Mesodermal cell (in vitro differentiated cells): ENCODE results near the gene ANGPT4.
"Not testable (repeated sequence)": the region's sequence is repeated elsewhere in the genome, so short reads cannot be mapped to it uniquely, and the experiment has no call there.

ENCODE experiments used
- H3K27ac ChIP-seq: 2 replicates; pipeline ENCODE4 v1.7.0; 2013; ENCODE audit warnings: mild to moderate bottlenecking, low read depth, low read length, moderate library complexity; ENCODE audit not compliant: severe bottlenecking
- H3K36me3 ChIP-seq: 2 replicates; pipeline ENCODE4 v1.7.1; 2013; ENCODE audit warnings: mild to moderate bottlenecking, low read length, moderate library complexity; ENCODE audit not compliant: control insufficient read depth, insufficient read depth
- H3K4me1 ChIP-seq: one replicate; pipeline ENCODE4 v1.7.1; 2013; ENCODE audit warnings: mild to moderate bottlenecking, low read length; ENCODE audit not compliant: insufficient read depth, control insufficient read depth, poor library complexity, severe bottlenecking
- H3K4me3 ChIP-seq: 2 replicates; pipeline ENCODE4 v1.7.0; 2013; ENCODE audit warnings: low read length, control low read depth, mild to moderate bottlenecking; ENCODE audit not compliant: insufficient read depth, poor library complexity, severe bottlenecking; ENCODE audit errors: extremely low read depth
- H3K9me3 ChIP-seq: 2 replicates; pipeline ENCODE4 v1.7.1; 2013; ENCODE audit warnings: mild to moderate bottlenecking, low read length, moderate library complexity; ENCODE audit not compliant: control insufficient read depth
- WGBS, 2 experiments: methylation state at CpG; one replicate each; pipeline ENCODE4 v1.1.5; 2013; ENCODE audit warnings: missing lambda C conversion rate in 2 of 2; ENCODE audit not compliant: insufficient coverage in 2 of 2; 5-methylcytosine and 5-hydroxymethylcytosine counted together

The ANGPT4 gene

DNA sequence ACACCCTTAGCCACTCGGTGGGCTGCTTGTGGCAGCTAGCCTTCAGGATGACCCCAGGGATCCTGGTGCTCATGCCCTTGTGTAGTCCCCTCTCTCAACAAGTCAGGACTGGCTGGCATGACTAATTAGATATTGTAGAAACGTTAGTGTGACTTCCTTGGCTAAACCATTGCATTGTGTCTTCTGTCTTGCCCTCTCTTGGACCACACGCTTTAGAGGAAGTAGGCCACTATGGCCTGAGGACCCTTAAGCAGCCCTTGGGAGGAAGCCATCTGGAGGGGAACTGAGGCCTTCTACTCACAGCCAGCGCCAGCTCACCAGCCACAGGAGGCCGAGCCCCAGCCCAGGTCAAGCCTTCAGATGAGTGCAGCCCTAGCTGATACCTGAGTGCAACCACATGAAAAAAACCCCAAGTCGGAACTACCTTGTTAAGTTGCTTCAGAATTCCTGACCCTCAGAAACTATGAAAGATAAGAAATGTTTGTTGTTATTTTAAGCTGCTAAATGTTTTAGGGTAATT is 10.1 kb downstream of the ANGPT4 start:
- no peak overlapping the region for H3K4me3 ChIP-seq
- 91 to 95% methylated on average over 4 of the region's 6 CpGs for WGBS, 2 experiments
- no peaks in the 10 kb centered on the region for H3K9me3 ChIP-seq
- no peaks in the 10 kb centered on the region for H3K36me3 ChIP-seq
- no peak overlapping the region for H3K27ac ChIP-seq
- H3K4me1 ChIP-seq, result peaks cover 6% of the 10 kb centered on the region

DNA sequence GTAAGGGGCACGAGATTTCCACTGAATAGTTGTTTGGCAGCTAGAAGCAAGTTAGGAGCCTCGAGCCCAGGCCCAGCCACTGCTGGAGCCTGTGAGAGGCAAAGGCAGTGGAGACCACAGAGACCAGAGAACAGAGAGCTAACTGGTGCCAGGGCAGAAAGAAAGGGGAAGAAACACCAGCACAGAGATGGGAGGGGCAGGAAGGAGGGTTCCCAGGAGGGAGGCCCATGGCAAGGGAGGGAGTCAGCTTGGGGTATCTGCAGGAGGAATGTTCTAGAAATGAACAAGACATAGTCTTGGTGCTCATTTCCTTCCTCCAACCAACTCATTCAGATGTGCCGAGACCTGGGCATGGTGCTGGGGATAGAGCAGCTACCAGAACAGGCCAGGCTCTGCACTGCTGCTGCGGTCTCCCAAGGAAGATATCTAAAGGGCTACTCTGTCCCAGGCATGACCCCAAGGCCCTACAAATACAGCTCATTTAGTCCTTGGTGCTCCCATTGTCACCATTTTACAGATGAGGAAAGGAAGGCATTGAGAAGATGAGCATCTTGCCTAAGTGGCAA is 10.7 kb downstream of the ANGPT4 start:
- no peaks in the 10 kb centered on the region for H3K36me3 ChIP-seq
- 67 to 81% methylated on average over 4 of the region's 4 CpGs for WGBS, 2 experiments
- no peak overlapping the region for H3K27ac ChIP-seq
- H3K4me3 ChIP-seq, result no peak overlapping the region
- peaks cover under 1% of the 10 kb centered on the region for H3K4me1 ChIP-seq
- H3K9me3 ChIP-seq, result no peaks in the 10 kb centered on the region

DNA sequence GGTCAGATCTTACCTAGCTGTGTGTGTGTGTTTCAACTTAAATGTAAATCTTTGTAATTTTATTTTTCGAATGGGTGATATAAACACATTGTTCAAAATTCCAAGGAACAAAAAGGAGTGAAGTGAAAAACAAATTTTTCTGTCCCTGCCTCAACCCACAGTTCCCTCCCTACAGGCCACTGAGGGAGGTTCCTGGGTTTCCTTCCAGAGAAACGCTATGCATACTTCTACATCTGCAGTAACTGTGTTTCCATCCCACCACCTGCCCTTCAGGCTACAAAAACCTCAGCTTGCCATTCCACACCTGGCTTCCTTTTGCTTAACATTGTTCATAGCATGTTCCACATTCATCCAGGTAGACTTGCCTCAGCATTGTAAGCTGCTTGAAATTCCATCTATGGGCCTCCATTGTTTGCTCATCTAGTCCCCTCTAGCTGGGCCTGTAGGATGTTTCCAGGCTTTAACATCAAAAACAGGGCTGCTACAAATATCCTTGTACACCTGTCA is 12.0 kb downstream of the ANGPT4 start:
- no peaks in the 10 kb centered on the region for H3K36me3 ChIP-seq
- no peak overlapping the region for H3K27ac ChIP-seq
- H3K9me3 ChIP-seq, result no peaks in the 10 kb centered on the region
- WGBS, 2 experiments, result 89 to 91% methylated on average over 1 to 2 of the region's 2 CpGs
- no peaks in the 10 kb centered on the region for H3K4me1 ChIP-seq
- no peak overlapping the region for H3K4me3 ChIP-seq

DNA sequence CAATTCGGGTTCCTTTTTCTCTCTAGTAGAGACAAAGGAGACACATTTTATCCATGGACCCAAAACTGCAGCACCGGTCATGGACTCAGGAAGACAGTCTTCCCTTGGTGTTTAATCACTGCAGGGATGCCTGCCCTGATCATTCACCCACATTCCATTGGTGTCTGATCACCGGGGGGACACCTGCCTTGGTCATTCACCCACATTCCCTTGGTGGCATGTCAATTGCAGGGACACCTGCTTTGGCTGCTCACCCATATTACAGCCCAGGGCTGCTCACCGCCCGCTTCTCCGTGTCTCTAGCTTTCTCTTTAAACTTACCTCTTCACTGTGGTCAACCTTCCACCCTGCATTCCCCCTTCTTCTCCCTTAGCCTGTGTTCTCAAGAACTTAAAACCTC is 18.7 kb downstream of the ANGPT4 start:
- not testable (repeated sequence) for H3K27ac ChIP-seq, H3K9me3 ChIP-seq, H3K4me3 ChIP-seq, H3K4me1 ChIP-seq, H3K36me3 ChIP-seq
- 87 to 91% methylated on average over 6 of the region's 6 CpGs for WGBS, 2 experiments

- Histone ChIP-seq H3K4me3 (no peak overlapping the region), H3K4me1 (no peaks in the 10 kb centered on the region), H3K36me3 (no peaks in the 10 kb centered on the region), H3K9me3 (no peaks in the 10 kb centered on the region), H3K27ac (no peak overlapping the region)
- 90 to 93% methylated on average over 6 of the region's 6 CpGs for WGBS, 2 experiments
Measured at GRCh38 chr20:896501-897025, 19.6 kb downstream of the ANGPT4 start.

DNA sequence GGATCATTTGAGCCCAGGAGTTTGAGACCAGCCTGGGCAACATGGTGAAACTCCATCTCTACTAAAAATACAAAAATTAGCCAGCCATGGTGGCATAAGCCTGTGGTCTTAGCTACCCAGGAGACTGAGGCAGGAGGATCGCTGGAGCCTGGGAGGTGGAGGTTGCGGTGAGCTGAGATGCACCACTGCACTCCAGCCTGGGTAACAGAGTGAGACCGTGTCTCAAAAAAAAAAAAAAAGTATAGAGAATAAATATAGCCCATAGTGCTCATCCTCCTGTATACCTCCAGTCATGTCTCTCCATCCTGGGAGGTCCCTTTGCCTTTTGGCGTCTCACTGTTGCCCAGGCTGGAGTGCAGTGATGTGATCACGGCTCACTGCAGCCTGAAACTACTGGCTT is 23.8 kb downstream of the ANGPT4 start:
- H3K4me1 ChIP-seq, H3K9me3 ChIP-seq, H3K4me3 ChIP-seq, H3K36me3 ChIP-seq, H3K27ac ChIP-seq: not testable (repeated sequence)
- 80 to 86% methylated on average over 4 of the region's 5 CpGs for WGBS, 2 experiments

DNA sequence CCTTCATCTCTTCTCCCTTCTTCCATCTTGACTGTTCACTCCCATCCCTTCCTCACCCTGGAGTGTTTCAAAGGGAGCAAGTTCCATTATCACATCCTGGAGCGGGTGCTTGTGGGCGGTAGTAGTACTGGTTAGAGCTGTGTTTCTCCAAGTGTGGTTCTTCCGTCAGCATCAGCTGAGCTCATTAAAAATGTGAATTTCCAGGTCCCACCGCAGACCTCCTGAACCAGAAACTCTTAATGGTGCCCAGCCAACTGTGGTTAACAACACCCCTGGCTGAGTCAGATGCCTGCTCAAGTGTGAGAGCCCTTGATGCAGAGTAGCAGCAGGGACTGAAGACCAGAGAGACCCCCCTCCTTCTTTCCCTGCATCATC is 24.4 kb downstream of the ANGPT4 start:
- Histone ChIP-seq H3K9me3 (no peaks in the 10 kb centered on the region), H3K27ac (no peak overlapping the region), H3K36me3 (no peaks in the 10 kb centered on the region), H3K4me3 (no peak overlapping the region), H3K4me1 (no peaks in the 10 kb centered on the region)
- WGBS, 2 experiments, result 85 to 100% methylated on average over 2 to 4 of the region's 4 CpGs

GRCh38 chr20:891058-891705 is 25.0 kb downstream of the ANGPT4 start:
- Histone ChIP-seq H3K9me3 (no peaks in the 10 kb centered on the region), H3K36me3 (no peaks in the 10 kb centered on the region), H3K27ac (no peak overlapping the region), H3K4me3 (no peak overlapping the region), H3K4me1 (no peaks in the 10 kb centered on the region)
- 100% methylated on average over 3 to 5 of the region's 6 CpGs for WGBS, 2 experiments

DNA sequence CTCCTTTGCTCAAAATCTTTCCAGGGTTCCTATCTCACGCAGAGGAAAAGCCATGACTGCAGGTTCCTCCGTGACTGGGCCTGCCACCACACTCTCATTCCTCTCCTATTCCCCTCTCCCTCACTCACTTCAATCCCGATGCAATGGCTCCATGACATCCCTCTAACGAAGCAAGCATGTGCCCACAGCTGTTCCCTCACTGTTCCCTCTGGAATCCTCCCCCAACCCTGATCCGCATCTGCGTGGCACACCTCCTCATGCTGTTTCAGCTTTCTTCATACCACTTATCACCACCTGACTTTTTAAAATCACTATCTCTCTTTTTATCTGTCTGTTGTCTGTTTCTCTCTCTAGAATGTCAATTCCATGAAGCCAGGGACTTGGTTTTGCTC is 25.5 kb downstream of the ANGPT4 start:
- no peak overlapping the region for H3K4me3 ChIP-seq
- WGBS, 2 experiments, result 82 to 85% methylated on average over 6 of the region's 6 CpGs
- H3K36me3 ChIP-seq, result no peaks in the 10 kb centered on the region
- H3K4me1 ChIP-seq, result no peaks in the 10 kb centered on the region
- no peak overlapping the region for H3K27ac ChIP-seq
- H3K9me3 ChIP-seq, result no peaks in the 10 kb centered on the region

DNA sequence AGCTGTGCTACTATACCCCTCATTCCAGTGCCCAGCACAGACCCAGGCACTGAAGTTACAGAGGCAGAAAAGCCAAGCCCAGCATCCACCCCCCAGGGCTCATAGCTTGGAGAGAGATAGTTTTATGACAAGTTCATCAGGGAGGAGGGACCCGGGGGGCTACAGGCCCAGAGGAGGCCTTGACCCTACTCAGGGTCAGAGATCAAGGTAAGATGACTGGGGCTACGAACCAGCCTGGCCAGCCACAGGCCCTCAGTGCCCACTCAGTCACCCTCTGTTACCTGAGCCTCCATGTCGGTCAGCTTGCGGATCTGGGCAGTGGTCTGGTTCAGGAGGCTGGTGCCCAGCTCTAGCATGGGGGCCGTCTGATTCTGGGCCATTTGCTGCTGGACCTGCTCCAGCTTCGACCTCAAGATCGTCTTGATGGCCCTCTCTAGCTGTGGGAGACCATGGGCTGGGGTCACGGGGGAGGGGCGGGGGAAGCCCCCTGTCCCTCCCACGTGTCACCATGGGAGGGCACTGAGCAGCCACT is 26.1 kb downstream of the ANGPT4 start:
- WGBS, 2 experiments, result 78 to 95% methylated on average over 7 to 9 of the region's 10 CpGs
- Histone ChIP-seq H3K4me3 (no peak overlapping the region), H3K9me3 (no peaks in the 10 kb centered on the region), H3K36me3 (no peaks in the 10 kb centered on the region), H3K4me1 (no peaks in the 10 kb centered on the region), H3K27ac (no peak overlapping the region)

DNA sequence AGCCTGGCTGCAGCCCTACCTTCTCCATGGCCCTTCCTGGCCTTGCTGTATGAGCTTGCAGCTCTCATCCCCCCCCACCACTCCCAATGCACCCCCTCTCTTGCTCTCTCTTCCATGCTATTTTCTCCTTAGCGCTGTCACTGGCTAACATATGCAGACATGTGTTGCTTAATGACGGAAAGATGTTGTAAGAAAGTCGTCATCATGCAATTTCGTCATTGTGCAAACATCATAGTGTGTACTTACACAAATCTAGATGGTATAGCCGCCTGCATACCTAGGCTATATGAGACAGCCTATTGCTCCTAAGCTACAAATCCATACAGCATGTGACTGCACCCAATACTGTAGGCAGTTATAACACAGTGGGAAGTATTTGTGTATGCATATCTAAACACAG is 27.0 kb downstream of the ANGPT4 start:
- Histone ChIP-seq H3K4me1 (no peaks in the 10 kb centered on the region), H3K9me3 (no peaks in the 10 kb centered on the region), H3K4me3 (no peak overlapping the region), H3K36me3 (no peaks in the 10 kb centered on the region), H3K27ac (no peak overlapping the region)
- 76 to 100% methylated on average over 3 of the region's 5 CpGs for WGBS, 2 experiments
